Measurements from ENCODE around the gene NDOR1. TPM values are rescaled to one million over a fixed set of nuclear protein-coding genes. Genes with fewer than 3 reads are reported as not detected.
A peak's percentile ranks its signal among the peaks of the same experiment; 100 is the strongest.

NDOR1 gene
- total RNA-seq, 1 donor from 2014 or later, result 26.9 TPM

- no peak overlapping the region for H3K4me3 ChIP-seq (ENCODE audit: low read depth, low read length)
- no peak for DNase-seq (ENCODE audit: low read depth)
- no peak for TF ChIP-seq CTCF (conservative IDR thresholded peaks at IDR 0.05; ENCODE audit: low read depth, low read length)
Observed at GRCh38 chr9:137184881-137185660, 20.4 kb upstream of the NDOR1 start.

- no peak overlapping the region for H3K4me3 ChIP-seq (ENCODE audit: low read depth, low read length)
- no peak for TF ChIP-seq CTCF (conservative IDR thresholded peaks at IDR 0.05; ENCODE audit: low read depth, low read length)
- DNase-seq (ENCODE audit: low read depth), result no peak
Observed at GRCh38 chr9:137185921-137186320, 19.6 kb upstream of the NDOR1 start.

DNA sequence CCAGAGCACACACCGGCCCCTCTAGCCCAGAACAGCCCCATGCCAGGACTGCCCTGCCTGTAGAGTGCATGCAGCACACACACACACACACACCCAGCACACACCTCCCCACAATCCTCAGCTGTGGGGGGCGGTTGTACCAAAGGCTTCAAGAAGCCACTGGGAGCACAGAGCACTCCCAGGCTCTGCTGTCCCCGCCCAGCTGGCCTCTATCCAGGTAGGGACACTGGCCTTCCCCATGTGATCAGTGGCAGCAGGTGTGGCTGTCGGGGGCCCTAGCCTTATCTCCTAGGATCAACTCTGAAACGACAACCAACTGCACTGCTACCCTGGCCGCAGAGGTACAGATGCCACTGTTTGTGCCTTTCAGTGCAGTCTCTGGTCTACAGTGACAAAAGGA lies 19.1 kb upstream of the NDOR1 start:
- no peak for DNase-seq (ENCODE audit: low read depth)
- no peak for TF ChIP-seq CTCF (conservative IDR thresholded peaks at IDR 0.05; ENCODE audit: low read depth, low read length)
- no peak overlapping the region for H3K4me3 ChIP-seq (ENCODE audit: low read depth, low read length)

DNA sequence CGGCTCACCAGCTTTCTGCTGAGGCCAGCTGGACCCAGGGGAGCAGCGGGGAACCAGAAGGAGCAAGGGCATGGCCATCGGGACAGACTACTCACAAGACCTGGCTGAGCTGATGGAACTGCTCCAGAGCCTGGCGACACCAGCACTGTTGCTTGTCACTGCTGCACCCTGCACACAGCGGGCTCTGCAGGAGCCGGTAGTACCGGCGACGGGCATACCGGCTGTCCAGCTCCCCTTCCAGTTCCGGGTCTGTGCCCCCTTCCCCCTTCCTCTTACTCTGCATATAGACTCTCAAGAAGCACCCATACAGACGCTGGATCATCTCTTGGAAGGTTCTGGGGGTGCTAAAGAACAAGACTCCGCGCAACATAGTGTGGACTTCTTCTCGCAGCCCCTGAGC lies 18.1 kb upstream of the NDOR1 start:
- no peak for TF ChIP-seq CTCF (conservative IDR thresholded peaks at IDR 0.05; ENCODE audit: low read depth, low read length)
- DNase-seq (ENCODE audit: low read depth), result no peak

GRCh38 chr9:137188086-137188489 lies 17.4 kb upstream of the NDOR1 start:
- DNase-seq (ENCODE audit: low read depth), result no peak
- H3K4me3 ChIP-seq (ENCODE audit: low read depth, low read length), result peak overlapping the region; percentile 97
- TF ChIP-seq CTCF (conservative IDR thresholded peaks at IDR 0.05; ENCODE audit: low read depth, low read length), result no peak

More for the DNA sequence above, 18.1 kb upstream of the NDOR1 start:
- H3K4me3 ChIP-seq (ENCODE audit: low read depth, low read length), result peak overlapping the region; percentile 97

DNA sequence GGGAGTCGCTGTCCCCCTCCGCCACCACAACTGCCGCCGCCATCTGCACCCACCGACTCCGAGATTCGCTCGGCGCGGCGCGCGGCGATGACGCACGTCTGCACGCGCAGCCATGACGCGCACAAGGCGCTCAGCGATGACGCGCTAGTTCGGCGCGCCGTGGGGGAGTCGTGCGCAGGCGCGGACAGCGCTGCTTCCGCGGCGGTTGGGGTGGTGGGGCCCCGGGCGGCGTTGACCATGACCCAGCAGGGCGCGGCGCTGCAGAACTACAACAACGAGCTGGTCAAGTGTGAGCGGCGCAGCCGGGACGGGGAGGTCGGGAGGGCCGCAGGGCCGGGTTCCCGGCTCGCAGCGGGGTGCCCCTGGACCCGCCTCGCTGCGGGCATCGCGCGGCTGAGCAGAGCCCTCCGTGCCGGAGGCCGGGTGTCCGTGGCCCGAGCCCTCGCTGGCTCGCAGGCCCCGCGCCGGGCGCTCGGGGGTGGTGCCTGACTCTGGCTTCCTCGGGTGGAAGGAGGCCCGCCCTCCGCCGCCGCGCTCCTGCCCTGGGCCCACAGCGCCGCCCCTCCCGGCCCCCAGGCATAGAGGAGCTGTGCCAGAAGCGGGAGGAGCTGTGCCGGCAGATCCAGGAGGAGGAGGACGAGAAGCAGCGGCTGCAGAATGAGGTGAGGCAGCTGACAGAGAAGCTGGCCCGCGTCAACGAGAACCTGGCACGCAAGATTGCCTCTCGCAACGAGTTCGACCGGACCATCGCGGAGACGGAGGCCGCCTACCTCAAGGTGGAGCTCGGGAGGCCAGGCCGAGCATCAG lies 16.8 kb upstream of the NDOR1 start, which contains the start of the genes ANAPC2 and SSNA1:
Gene ANAPC2 (minus strand): TSS at position 71 of the 807 bp plus-strand sequence. CDS start 28 bp downstream, at position 43.
Gene SSNA1 (plus strand): TSS at position 187 of the 807 bp plus-strand sequence. CDS start 51 bp downstream, at position 238.
- peak; percentile 54 for DNase-seq (ENCODE audit: low read depth)
- peak within 1 kb of the TSS; percentile 97 for H3K4me3 ChIP-seq (ENCODE audit: low read depth, low read length)
- peak; percentile 56 for TF ChIP-seq CTCF (conservative IDR thresholded peaks at IDR 0.05; ENCODE audit: low read depth, low read length)

Data from epithelial cell of proximal tubule (primary cell).